Tibial artery (tissue), 4 donors: ENCODE measurements around the gene RNF217.
"Not testable (repeated sequence)": the region's sequence is repeated elsewhere in the genome, so short reads cannot be mapped to it uniquely, and the experiment has no call there.

ENCODE experiments used
- DNase-seq, 2 donors: peaks; one replicate each; pipeline ENCODE4 v3.0.0-alpha.2; 2019
- H3K27ac ChIP-seq, 2 donors: fragments of 200-600 bp; sonication (generic) in 1 of 2; 1 replicate in 1 of 2; 2 replicates in 1 of 2; pipeline ENCODE4 v1.5.1; 2018 to 2019; ENCODE audit warnings: mild to moderate bottlenecking in 1 of 2
- H3K27me3 ChIP-seq, 2 donors: fragments of 200-600 bp; sonication (generic) in 1 of 2; one replicate each; pipeline versions ENCODE4 v1.5.1 to v1.6.0; 2016 to 2019
- H3K36me3 ChIP-seq, 3 donors: fragments of 200-600 bp; sonication (generic) in 2 of 3; one replicate each; pipeline ENCODE4 v1.5.1; 2016 to 2019; ENCODE audit warnings: mild to moderate bottlenecking in 2 of 3
- H3K4me1 ChIP-seq, 4 donors: fragments of 200-600 bp; sonication (generic) in 2 of 4; 1 replicate in 3 of 4; 2 replicates in 1 of 4; pipeline ENCODE4 v1.5.1; 2016 to 2019
- H3K4me3 ChIP-seq, 2 donors: fragments of 200-600 bp; sonication (generic) in 1 of 2; 1 replicate in 1 of 2; 2 replicates in 1 of 2; pipeline ENCODE4 v1.5.1; 2018 to 2019; ENCODE audit warnings: mild to moderate bottlenecking in 2 of 2
- H3K9me3 ChIP-seq, 3 donors: fragments of 200-600 bp; sonication (generic) in 1 of 3; one replicate each; pipeline ENCODE4 v1.5.1; 2016 to 2019
- CTCF ChIP-seq, 2 experiments: fragments of 200-600 bp in 1 of 2; fragments of 450-650 bp in 1 of 2; IDR thresholded peaks; one replicate each; pipeline ENCODE4 v1.5.1; 2017 to 2019; ENCODE audit warnings: antibody characterized with exemption in 2 of 2, mild to moderate bottlenecking in 1 of 2, moderate library complexity in 1 of 2
- intact Hi-C: fragments of 100-400 bp; cut with DNase I; formaldehyde crosslinking; loops from one replicate; pipeline ENCODE4 v1.15.0; 2023; ENCODE audit warnings: low total_unique reads

RNF217 gene

DNA sequence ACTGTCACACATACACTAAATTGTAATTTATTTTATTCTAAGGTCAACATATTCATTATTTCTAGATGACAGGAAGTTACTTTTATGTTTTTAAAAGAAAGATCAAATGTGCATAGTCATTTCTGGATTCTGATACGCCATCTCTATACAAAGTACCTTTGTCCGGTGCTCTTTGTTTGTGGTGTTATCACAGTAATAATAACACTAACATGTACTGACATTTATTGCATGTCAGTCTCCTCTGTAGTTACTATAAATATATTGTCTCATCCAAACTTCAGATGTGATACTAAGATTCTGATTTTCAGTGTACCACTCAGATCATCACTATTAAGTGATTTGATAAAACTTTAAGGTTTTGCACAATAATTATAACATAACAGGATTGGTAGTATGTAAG is 101.1 kb downstream of the RNF217 start:
- H3K4me3 ChIP-seq: no peak overlapping the region
- DNase-seq: no peak
- no peak for TF ChIP-seq CTCF (IDR thresholded peaks at IDR 0.05)

GRCh38 chr6:125066140-125066539 is 103.9 kb downstream of the RNF217 start:
- no peak for TF ChIP-seq CTCF (IDR thresholded peaks at IDR 0.05)
- H3K27me3 ChIP-seq: no peaks in the 10 kb centered on the region
- intact Hi-C loops: no loop called here
- H3K4me1 ChIP-seq: no peaks in the 10 kb centered on the region
- no peak for DNase-seq
- no peaks in the 10 kb centered on the region for H3K36me3 ChIP-seq
- H3K27ac ChIP-seq: no peak overlapping the region
- H3K4me3 ChIP-seq: no peak overlapping the region
- H3K9me3 ChIP-seq: no peaks in the 10 kb centered on the region

More for the DNA sequence above, 101.1 kb downstream of the RNF217 start:
- H3K36me3 ChIP-seq: no peaks in the 10 kb centered on the region
- intact Hi-C loops: no loop called here
- no peaks in the 10 kb centered on the region for H3K27me3 ChIP-seq
- no peaks in the 10 kb centered on the region for H3K9me3 ChIP-seq
- peaks cover 0 to 18% (median 5%) of the 10 kb centered on the region in 4 donors for H3K4me1 ChIP-seq
- H3K27ac ChIP-seq: no peak overlapping the region

- intact Hi-C loops: no loop called here
- TF ChIP-seq CTCF (IDR thresholded peaks at IDR 0.05): no peak
These were observed 104.7 kb downstream of the RNF217 start for GRCh38 chr6:125066964-125067363.

GRCh38 chr6:125067552-125067951 is 105.3 kb downstream of the RNF217 start:
- Histone ChIP-seq H3K27me3 (no peaks in the 10 kb centered on the region), H3K4me3 (no peak overlapping the region), H3K9me3 (no peaks in the 10 kb centered on the region), H3K27ac (no peak overlapping the region), H3K4me1 (no peaks in the 10 kb centered on the region), H3K36me3 (no peaks in the 10 kb centered on the region)
- TF ChIP-seq CTCF (IDR thresholded peaks at IDR 0.05): no peak
- intact Hi-C loops: no loop called here
- no peak for DNase-seq

More at GRCh38 chr6:125066964-125067363, 104.7 kb downstream of the RNF217 start:
- no peaks in the 10 kb centered on the region for H3K4me1 ChIP-seq
- DNase-seq: no peak
- H3K36me3 ChIP-seq: no peaks in the 10 kb centered on the region
- no peak overlapping the region for H3K27ac ChIP-seq
- no peaks in the 10 kb centered on the region for H3K27me3 ChIP-seq
- no peak overlapping the region for H3K4me3 ChIP-seq
- H3K9me3 ChIP-seq: no peaks in the 10 kb centered on the region

DNA sequence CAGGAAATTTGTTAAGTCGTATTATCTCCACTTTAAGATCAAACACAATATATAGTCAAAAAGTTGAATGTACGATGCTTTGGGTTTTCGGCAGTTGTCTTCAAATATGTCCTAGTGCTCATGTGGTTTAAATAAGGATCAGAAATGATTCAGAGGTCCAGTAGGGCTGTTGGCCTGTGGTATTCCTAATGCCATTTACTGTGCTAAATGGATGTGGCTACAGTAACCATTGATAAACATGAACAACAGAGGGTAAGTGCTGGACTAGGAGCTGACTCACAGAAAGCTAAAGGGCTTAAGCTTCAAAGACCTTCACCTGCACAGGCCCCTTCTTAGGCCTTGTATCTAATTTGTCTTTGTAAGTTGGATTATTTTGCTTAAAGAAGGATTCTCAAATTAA is 110.8 kb downstream of the RNF217 start:
- H3K27me3 ChIP-seq: no peaks in the 10 kb centered on the region
- H3K27ac ChIP-seq: no peak overlapping the region
- no peaks in the 10 kb centered on the region for H3K9me3 ChIP-seq
- H3K4me1 ChIP-seq: no peaks in the 10 kb centered on the region
- no peak overlapping the region for H3K4me3 ChIP-seq
- no peak for DNase-seq
- peaks cover 5 to 15% (median 9%) of the 10 kb centered on the region in 3 donors for H3K36me3 ChIP-seq
- no peak for TF ChIP-seq CTCF (IDR thresholded peaks at IDR 0.05)
- intact Hi-C loops: no loop called here

DNA sequence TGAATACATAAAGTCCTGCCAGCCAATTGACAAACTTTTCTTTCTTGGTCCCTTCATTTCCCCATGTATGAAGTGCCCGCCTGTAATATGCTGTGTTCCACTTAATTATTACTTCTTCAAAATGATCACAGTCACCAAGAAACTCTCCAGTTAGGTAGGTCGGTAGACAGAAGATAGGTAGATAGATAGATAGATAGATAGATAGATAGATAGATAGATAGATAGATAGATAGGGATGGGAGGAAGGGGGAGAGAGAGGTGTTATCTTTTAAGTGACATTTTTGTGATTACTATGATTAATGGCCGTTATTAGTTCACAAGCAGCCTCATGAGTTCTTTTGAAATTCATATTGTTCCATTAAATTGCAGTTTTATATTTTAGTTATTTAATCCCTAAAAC is 111.9 kb downstream of the RNF217 start:
- H3K4me1 ChIP-seq: no peaks in the 10 kb centered on the region
- no peaks in the 10 kb centered on the region for H3K9me3 ChIP-seq
- H3K27me3 ChIP-seq: no peaks in the 10 kb centered on the region
- no peak overlapping the region for H3K27ac ChIP-seq
- DNase-seq: no peak
- TF ChIP-seq CTCF (IDR thresholded peaks at IDR 0.05): no peak
- H3K36me3 ChIP-seq: peaks cover 5 to 22% (median 13%) of the 10 kb centered on the region in 3 donors
- intact Hi-C loops: no loop called here
- H3K4me3 ChIP-seq: no peak overlapping the region

DNA sequence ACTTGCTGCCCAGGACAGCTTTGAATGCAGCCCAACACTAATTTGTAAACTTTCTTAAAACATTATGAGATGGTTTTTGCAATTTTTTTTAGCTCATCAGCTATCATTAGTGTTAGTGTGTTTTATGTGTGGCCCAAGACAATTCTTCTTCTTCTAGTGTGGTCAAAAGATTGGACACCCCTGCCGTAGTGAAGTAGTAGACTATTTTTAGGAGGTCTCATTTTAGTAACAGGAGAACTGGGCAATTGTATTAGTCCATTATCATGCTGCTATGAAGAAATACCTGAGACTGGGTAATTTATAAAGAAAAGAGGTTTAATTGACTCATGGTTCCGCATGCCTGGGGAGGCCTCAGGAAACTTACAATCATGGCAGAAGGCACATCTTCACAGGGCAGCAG is 112.8 kb downstream of the RNF217 start:
- DNase-seq, H3K27me3 ChIP-seq, intact Hi-C loops, H3K4me1 ChIP-seq, H3K27ac ChIP-seq, H3K9me3 ChIP-seq, H3K4me3 ChIP-seq: not testable (repeated sequence)
- H3K36me3 ChIP-seq: peaks cover 5 to 22% (median 13%) of the 10 kb centered on the region in 3 donors
